ENCODE results near the gene FAM53C.

DNA sequence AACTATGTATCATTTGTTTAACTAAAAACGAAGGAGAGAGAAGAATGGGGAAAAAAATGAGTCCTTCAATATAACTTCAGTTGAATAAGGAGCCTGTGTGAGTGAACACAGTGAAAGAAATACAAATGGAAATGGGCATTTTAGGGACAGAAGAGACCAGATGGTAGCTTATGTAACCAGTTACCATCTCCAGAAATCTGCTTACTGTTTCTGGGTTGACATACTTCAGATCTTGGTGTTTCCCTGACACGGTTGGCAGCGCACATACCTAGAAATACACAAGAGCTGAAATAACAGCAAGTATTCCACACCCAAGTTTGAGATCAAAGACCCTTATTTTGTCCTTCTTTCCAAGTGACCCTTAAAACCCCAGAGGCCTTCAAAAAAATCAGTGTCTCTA is 48.8 kb upstream of the FAM53C start:
- TF ChIP-seq GATA2 (IDR thresholded peaks at IDR 0.05; ENCODE audit: low read depth, low read length) (no peak), GATA3 (IDR thresholded peaks at IDR 0.05; ENCODE audit: low read depth, low read length) (no peak)
